NCI-H1417 (cell line): Measurements from ENCODE around the gene MAP2K3.
A peak's percentile ranks its signal among the peaks of the same experiment; 100 is the strongest.
"Not testable (repeated sequence)": the region's sequence is repeated elsewhere in the genome, so short reads cannot be mapped to it uniquely, and the experiment has no call there.

Experiments used
- DNase-seq, 3 experiments: peaks; one replicate each; lab custom pipeline; 2025; lab: John Stamatoyannopoulos, UW

MAP2K3 gene

DNA sequence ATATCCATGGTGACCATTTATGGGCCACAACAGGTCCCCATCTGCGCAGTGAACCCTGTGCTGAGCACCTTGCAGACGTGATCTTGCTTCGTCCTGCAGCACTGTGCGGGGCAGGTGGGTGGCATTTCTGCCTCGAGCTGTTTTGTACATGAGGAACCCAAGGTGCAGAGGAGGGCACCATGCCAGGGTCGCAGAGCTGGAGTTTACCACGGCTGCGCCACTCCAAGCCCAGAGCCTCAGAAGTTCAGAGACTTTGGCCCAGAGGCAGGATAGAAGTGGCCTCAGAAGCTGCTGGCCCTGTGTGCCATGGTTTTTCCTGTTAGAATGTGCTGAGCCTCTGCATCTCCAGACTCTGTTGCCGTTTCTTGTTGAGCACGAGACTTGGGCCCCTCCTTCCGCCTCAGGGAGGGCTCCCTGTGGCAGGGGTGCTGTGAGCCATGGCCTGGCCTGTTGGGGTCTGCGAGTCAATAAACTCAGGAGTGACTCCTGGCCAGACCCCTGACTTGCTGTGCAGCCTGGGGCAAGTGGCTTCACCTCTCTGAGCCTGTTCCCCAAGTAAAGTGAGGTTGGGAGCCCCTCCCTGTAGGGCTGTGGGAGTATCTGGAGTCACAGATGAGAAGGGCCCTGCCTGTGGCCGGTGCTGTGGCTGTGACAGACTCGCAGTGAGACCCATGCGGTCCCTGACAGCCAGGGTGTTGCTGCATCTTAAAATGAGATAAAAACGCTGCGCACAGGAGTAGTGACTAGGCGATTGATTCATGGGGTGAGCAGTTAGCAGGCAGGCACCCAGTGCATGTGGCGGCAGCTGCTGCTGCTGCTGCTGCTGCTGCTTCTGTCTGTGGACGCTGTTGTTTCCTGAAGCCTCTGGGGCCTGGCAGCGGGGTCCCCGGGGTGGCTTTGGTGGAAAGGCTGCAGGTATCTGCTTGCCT, 11.8 kb downstream of the MAP2K3 start:
- no peak for DNase-seq

DNA sequence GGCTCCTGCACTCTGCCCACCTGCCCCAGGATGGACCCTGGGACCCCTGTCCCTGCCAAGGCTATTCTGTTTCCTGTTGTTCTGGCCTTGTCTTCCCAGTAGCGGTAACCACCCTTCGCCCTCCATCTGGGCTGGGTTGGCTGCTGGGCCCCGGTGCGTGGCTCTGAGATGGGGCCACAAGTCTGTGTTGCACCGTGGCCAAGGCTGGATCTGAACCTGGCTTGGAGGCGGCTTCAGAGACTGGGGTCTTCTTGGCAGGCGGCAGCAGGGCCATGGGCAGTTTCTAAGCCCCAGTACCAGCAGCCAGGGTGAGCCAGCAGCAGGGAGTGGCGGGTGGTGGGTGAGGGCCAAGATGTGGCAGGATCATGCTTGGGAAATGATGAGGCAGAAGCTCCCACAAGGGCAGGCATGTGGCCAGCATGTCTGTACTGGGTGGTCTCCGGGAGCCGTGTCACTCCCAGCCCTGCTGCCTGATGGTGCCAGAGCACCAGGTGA, 12.6 kb downstream of the MAP2K3 start:
- DNase-seq, result no peak

DNA sequence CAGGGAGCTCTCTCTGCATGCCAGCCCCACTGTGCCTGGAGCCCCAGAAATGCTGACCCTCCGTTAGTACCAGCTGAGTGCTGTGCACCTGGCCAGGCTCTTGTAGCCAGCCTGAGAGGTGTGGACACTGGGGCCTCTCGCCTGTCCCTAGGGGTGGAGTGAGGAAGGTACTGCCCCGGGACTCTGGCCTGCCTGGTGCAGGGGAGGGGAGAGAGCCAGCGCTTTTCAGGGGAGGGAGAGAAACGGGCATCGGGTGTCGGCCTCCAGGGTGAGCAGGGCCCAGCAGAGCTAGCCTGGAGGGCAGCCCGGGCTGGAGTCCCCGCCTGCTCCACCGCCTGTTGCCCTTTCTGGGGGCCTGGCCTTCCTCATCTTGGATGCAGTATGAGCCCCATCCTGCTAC, 13.1 kb downstream of the MAP2K3 start:
- no peak for DNase-seq

DNA sequence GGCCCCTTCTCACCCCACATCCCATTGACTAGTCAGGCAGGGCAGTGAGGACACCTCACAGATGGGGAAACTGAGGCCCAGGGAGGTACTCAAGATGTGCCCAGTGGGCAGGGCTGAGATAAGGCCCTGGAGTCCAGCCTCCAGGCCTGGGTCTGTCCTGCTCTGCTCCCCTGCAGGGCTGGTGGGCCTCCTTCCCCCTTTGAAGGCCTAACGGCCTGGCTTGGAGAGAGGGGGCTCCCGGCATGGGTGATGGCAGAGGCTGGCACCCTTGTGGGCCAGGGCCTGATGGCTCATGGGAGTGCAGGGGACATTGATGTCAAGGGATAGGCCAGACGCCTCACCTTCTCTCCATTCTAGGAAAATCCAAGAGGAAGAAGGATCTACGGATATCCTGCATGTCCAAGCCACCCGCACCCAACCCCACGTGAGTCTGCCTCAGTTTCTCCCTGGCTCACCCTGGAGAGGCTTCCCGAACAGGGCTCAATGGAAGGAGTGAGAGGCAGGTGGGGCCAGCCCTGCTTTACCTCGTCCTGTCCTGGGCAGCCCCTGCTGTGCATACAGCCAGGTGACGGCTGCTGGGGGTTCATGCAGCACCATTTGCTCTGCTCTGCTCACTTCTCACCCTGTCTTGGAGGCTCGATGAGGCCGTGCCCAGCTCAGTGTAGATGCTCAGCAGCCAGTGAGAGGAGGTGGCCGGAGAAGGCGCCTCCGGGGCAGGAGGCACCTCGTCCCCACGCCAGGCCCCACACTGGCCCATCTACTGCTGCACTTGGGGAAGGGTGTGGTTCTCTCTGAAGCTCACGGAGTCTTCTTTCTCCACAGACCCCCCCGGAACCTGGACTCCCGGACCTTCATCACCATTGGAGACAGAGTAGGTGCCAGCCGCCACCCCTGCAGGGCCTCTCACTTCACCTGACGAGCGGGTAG, 13.8 kb downstream of the MAP2K3 start:
- DNase-seq, result no peak

DNA sequence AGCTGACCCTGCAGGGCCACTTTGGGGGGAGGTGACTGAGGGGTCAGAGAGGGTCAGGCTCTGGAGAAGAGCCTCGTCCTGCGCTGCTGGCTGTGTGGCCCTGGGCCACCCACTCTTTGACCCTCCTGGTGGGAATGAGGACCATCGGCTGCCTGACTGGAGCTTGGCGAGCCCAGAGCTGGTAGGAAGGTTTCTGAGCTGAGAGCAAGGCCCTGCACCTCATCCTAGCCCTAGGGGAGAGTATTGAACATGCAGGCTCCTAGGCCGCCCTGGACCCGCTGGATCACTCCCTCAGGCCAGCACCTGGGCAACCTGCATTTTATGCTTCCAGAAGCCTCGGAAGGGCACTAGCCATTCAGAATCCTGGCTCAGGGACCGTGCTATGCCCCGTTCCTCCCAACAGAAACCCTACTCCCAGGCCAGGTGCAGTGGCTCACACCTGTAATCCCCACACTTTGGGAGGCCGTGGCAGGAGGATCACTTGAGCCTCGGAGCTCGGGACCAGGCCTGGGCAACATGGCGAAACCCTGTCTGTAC, 14.5 kb downstream of the MAP2K3 start:
- DNase-seq, result no peak

DNA sequence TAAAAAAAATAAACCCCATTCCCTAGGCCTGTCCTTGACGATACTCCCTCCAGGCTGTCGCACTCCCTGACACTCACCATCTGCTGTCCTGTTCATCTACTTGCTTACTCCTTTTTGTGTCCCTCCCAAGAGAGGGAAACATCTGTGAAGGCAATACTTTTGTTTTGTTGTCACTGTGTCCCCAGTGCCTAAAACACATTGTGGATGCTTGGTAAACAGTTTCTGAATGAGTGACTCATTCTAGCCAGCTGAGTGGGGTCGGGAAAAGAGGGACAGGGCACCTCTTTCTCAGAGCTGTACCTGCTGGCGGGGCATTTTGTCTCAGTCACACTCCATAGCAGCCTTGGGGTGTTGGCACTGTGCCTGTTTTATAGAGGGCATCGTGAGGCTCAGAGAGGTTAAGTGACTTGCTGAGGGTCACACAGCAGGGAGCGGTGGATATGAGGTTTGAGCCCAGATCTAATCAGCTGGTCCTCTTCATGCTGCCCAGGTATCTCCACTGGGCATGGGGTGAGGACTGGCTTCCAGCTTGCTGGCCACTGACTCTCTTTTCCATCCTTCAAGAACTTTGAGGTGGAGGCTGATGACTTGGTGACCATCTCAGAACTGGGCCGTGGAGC, 15.6 kb downstream of the MAP2K3 start:
- DNase-seq, result no peak

DNA sequence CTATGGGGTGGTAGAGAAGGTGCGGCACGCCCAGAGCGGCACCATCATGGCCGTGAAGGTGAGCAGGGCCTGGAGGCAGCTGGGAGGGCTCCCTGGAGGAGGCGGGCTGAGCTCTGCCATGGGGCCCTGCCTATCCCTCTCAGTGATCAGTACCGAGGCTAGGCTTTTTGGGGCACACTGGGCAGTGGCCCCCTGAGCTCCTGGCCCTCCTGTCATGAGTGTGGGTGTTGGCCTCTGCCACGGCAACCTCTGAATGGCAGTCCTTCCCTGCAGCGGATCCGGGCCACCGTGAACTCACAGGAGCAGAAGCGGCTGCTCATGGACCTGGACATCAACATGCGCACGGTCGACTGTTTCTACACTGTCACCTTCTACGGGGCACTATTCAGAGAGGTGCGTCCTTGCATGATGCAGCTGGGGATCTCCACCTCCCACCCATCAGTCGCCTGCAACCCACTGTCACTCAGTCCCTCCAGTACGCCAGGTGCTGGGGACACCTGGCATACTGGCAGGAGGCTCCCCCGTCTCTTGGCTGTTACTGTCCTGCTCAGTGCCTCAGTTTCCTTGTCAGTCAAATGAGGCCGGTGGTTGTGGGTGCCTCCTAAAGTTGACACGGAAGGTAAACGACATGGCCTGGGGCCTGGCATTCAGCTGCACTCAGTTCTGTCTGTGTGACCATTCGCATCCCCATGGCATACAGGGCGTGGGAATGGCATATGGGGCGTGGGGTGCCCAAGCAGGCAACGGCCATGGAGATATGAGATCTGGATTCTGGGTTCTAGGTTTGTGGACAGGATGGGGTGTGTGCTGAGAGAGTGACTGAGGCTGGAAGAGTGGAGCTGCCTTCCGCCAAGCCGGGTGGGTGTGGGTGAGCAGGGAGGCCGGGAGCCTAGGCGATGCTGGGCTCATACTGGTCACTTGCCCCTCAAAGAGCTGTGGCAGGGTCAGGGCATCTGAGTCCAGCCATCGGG, 16.4 kb downstream of the MAP2K3 start:
- DNase-seq, result no peak

DNA sequence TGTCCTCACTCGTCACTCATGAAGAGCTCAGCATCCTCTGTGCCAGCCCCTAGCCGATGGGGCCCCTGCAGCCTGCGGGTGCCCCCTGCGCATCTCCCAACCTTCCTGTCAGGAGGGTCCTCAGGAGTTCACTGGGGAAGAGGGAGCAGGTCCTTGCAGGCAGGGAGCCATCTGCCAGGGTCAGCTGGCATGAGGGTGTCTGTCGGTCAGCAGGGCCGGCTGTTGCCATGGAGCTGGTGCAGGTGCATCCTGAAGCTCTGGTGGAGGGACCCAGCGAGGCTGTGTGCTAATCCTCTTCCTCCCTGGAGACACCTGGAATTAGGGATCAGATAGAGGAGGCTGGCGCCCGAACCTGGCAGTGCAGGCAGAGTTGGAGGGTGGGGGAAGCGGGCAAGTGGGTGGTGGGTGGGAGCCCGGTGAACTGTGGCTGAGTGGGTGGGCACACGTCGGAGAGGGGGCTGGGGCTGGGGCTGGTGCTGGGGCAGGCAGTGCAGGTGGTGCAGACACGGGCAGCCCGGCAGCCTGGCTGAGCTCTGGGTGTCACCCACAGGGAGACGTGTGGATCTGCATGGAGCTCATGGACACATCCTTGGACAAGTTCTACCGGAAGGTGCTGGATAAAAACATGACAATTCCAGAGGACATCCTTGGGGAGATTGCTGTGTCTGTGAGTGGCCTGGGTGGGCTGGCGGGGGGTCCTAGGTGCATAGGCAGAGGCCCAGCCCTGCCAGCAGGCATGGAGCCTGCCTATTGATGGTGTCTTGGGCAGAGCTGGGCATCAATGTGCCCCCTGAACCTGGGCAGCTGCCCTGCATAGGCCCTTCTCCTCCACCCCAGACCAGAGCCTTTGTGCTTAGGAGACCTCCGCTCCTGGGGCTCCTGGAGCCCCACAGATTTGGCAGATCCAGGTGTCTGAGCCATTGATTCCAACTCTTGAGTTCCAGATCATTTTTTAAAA, 17.4 kb downstream of the MAP2K3 start:
- peak in 2 of 3 experiments; percentile 52 to 81 for DNase-seq

DNA sequence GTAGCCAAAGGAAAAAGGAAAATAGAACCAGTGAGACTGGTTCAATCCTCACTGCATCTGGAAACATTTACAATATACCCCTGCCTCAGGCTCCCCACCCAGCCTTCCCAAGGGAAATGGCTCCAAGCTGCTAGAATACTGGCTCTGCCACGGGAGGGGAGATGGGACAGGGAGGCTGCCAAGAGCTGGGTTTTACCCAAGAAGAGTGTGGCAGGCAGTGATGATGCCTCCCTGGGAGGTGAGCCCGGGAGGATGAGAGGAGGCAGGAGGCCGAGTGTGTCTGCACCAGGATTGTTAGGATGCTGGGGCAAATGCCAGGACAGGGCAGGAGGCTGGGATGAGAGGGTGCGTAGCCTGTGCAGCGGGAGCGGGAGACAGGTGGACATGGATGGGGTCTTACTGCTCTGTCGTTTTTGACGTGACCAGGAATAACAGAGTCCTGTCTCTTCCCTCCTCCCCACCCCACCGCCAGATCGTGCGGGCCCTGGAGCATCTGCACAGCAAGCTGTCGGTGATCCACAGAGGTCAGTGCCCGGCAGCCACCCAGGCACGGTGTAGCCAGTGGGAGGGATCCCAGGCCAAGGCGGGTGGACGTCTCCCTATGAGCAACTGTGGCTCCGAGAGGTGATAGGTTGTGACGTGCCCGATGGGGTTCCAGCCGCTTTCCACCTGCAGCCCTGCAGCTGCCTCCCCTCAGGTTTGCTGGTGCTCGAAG, 18.4 kb downstream of the MAP2K3 start:
- DNase-seq, result no peak

DNA sequence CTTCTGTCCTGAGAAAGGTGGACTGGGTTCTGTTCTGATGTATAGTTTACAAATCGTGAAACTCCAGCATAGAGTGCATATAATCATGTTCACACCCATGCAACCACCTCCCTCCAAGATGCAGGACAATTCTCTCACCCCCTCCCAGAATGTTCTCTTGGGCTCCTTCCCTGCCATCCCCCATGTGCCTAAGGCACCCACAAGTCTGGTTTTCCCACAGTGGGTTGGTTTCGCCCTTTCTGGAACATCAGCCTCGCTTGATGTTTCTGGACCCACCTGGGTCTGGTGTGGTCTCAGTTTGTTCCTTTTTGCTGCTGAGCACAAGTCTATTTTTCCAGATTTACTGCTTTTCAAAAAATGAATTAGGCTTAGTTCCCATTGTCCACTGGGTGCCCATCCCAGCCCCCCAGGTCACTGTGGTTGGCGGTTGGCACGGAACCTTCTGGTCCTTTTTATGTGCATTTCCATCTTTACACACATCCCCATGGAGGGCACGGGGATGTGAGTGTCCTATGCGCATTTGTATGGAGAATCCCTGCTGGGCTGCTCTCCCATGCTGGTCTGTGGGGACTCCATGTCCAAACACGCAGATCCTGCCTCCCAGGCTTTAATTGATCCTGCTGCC, 19.0 kb downstream of the MAP2K3 start:
- DNase-seq, result no peak

DNA sequence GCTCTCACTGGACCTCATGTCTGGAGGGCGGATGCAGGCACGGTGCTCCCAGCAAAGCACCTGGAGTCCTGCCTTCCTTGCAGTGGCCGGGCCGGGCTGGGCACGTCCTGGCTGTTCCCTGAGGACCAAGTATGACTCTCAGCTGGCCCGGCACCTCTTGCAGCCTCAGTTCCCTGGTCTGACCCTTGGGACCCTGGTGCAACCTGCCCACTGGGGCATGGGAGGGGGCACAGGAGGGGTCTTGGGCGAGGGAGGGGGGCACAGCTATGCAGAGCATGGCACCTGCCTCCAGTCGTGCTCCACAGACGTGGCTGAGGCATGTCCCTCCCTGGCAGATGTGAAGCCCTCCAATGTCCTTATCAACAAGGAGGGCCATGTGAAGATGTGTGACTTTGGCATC, 19.6 kb downstream of the MAP2K3 start:
- no peak for DNase-seq

DNA sequence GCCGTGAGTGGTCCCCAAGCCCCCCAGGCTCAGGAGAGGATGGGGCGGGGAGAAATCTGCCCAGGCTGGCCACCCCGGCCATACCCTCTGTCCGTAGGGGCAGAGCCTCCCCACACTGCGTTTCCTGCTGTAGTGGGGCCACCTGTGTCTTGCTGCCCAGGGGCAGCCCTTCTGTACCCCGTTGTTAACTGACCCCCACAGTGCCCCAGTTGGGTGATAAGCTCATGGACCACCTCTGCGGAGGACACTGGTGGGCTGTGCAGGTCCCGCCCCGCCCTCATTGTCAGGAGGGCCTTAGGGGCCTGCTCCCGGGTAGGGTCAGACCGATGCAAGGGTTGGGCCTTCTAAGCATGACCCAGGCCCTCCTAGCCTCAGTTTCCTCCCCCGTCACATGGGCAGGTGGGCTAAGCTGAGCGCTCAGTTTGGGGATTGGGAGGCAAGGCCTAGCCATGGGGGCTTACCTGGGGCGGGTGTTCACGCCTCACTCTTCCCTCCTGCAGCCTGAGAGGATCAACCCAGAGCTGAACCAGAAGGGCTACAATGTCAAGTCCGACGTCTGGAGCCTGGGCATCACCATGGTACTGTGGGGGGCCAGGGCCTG, 20.1 kb downstream of the MAP2K3 start:
- DNase-seq, result not testable (repeated sequence)

DNA sequence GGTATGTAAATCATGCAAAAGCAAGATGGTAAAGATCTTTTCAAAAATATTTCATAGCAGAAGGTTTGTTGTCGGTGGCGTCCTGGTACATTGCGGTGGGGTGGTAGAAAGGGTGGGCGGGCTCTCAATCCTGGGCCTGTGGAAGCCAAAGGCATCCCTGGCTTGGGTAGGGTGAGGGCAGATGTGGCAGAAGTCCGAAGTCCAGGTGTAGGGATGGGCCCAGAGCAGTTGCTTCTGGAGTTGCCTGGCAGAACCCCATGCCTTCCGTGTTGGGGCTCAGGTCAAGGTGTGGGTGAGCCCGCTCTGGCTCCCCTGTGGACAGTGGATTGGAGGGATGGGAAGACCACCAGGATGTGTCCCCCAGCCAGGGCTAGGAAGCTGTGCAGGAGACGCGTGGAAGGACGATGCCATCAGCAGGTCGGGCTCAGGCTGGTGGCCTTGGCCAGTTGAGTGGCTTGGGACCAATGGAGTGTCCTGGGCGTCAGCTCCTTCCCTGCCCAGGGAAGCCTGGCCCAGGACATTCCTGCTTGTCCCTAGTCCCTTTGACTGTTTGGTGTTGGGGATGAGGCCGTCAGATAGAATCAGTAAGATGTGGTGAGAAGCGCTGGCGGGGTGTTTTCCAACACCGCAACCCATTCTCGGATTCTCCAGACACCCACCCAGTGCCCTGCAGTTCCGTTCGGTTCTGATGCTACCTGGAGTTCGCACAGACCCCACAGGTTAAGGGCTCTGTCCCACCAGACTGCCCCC, 21.1 kb downstream of the MAP2K3 start:
- not testable (repeated sequence) for DNase-seq

DNA sequence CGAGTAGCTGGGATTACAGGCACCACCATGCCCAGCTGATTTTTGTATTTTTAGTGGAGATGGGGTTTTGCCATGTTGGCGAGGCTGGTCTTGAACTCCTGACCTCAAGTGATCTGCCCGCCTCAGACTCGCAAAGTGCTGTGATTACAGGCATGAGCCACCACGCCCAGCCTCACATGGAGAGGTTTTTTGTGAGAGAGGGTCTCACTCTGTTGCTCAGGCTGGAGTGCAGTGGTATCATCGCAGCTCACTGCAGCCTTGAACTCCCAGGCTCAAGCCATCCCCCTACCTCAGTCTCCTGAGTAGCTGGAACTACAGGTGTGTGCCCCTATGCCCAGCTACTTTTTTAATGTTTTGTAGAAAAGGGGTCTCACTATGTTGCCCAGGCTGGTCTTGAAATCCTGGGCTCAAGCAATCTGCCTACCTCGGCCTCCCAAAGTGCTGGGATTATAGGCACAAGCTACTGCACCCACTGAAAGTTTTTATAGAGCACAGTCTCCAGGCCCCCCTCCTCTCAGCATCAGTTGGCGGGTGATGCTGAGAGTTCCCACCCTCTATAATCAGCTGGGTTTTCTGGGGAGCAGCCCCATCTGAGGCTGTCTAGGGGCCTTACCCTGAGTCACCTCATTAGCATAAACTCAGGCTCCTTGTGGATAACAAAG, 22.2 kb downstream of the MAP2K3 start:
- not testable (repeated sequence) for DNase-seq

DNA sequence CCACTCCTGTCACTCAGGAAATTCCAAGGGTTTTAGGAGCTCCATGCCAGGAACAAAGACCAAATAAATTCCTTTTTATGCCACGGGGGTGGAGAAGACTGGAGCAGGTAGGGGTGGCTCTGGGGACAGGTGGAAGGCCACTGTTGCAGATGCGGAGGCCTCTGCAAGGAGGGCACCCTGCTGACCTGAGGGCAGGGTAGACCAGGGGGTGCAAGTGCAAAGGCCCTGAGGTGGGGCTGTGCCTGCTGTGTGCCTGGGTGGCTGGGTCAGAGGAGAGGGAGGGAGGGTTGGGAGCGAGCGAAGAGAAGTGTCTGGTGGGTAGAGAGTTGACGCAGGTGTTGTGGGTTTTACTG, 22.7 kb downstream of the MAP2K3 start:
- not testable (repeated sequence) for DNase-seq

DNA sequence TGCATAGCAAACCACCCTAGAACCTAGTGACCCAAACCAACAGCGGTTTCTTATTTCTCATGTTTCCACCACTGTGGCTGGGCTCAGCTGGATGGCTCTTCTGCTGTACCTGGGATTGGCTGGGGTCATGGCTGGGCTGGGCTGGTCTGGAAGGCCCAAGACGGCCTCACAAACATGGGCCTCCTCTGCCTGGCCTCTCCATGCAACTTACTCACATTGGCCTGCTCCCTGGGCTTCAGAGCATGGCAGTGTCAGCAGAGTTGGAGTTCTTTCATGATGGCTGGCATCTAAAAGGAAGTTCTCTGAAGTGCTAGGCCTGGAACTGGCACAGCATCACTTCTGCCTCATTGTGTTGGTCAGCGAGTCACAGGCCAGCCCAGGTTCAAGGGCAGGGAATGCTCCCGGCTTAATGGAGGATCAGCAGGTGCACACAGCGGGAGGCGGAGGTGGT, 24.4 kb downstream of the MAP2K3 start:
- not testable (repeated sequence) for DNase-seq
